Left lobe of liver (tissue), 1 donor: ENCODE measurements around the gene MRM1. TPM values are rescaled to one million over a fixed set of nuclear protein-coding genes. Genes with fewer than 3 reads are reported as not detected.

ENCODE experiments used
- total RNA-seq: library from RNA; stranded (reverse); gene quantifications from one replicate; pipeline ENCODE4 v1.2.1, GENCODE V29; 2021
- donor health status: DM: no; HTN: yes; CAD: no.

The MRM1 gene
- total RNA-seq, 1 donor from 2014 or later: 6.4 TPM

Other genes starting within 250 kb of the MRM1 start
- gene TBC1D3H, start 213.1 kb upstream of the MRM1 start, total RNA-seq: not detected
- 10.7 TPM for gene ZNHIT3, start 114.9 kb upstream of the MRM1 start, total RNA-seq
- 22.2 TPM for gene MYO19, start 66.7 kb upstream of the MRM1 start, total RNA-seq
- 3.3 TPM for gene PIGW, start 66.6 kb upstream of the MRM1 start, total RNA-seq
- gene GGNBP2, start 56.7 kb upstream of the MRM1 start, total RNA-seq: 30.1 TPM
- 11.3 TPM for gene DHRS11, start 9.7 kb upstream of the MRM1 start, total RNA-seq